Common myeloid progenitor, CD34-positive (primary cell): ENCODE measurements around the gene SLC12A1.

Source experiments
- CTCF ChIA-PET: fragments of 350-600 bp; sonication (Branson Sonifier 250); formaldehyde crosslinking; loops from one replicate; lab custom pipeline; 2021; ENCODE audit warnings: antibody characterized with exemption; lab: Charles Lee
- POLR2A ChIA-PET: fragments of 350-600 bp; sonication (Branson Sonifier 250); formaldehyde crosslinking; loops from one replicate; lab custom pipeline; 2021; ENCODE audit warnings: antibody characterized with exemption; lab: Charles Lee
- DNase-seq, 3 donors: peaks; one replicate each; pipeline versions ENCODE4 v3.0.0 to v3.0.0-alpha.2; 2013
- H3K27ac ChIP-seq, 2 experiments: 1 replicate in 1 of 2; 2 replicates in 1 of 2; pipeline ENCODE4 v1.7.0; 2013; ENCODE audit warnings: inconsistent platforms in 2 of 2, low read length in 2 of 2, mild to moderate bottlenecking in 2 of 2, low read depth in 1 of 2, moderate library complexity in 1 of 2; ENCODE audit not compliant: severe bottlenecking in 2 of 2, insufficient read depth in 1 of 2, poor library complexity in 1 of 2
- H3K27me3 ChIP-seq, 5 experiments: replicated peaks in 2 of 5; 1 replicate in 3 of 5; 2 replicates in 2 of 5; pipeline versions ENCODE4 v1.6.1 to v1.7.0; 2013; ENCODE audit warnings: low read length in 4 of 5, mild to moderate bottlenecking in 2 of 5, moderate library complexity in 2 of 5, inconsistent platforms in 1 of 5; ENCODE audit not compliant: insufficient read depth in 5 of 5, control insufficient read depth in 4 of 5
- H3K36me3 ChIP-seq, 4 experiments: 1 replicate in 2 of 4; 2 replicates in 2 of 4; pipeline versions ENCODE4 v1.6.1 to v1.7.0; 2013; ENCODE audit warnings: low read length in 3 of 4, control low read depth in 1 of 4, mild to moderate bottlenecking in 1 of 4; ENCODE audit not compliant: control insufficient read depth in 4 of 4, insufficient read depth in 4 of 4
- H3K4me1 ChIP-seq, 4 experiments: 1 replicate in 3 of 4; 2 replicates in 1 of 4; pipeline versions ENCODE4 v1.6.1 to v1.7.1; 2013; ENCODE audit warnings: low read length in 3 of 4, mild to moderate bottlenecking in 3 of 4, control low read depth in 1 of 4, inconsistent platforms in 1 of 4, moderate library complexity in 1 of 4; ENCODE audit not compliant: control insufficient read depth in 4 of 4, insufficient read depth in 4 of 4; ENCODE audit errors: control extremely low read depth in 1 of 4
- H3K4me3 ChIP-seq, 7 experiments: 1 replicate in 4 of 7; 2 replicates in 3 of 7; pipeline versions ENCODE4 v1.5.1 to v1.7.0; 2013; ENCODE audit warnings: mild to moderate bottlenecking in 7 of 7, low read length in 6 of 7, moderate library complexity in 6 of 7, inconsistent platforms in 2 of 7, low read depth in 2 of 7, control low read depth in 1 of 7; ENCODE audit not compliant: insufficient read depth in 4 of 7, control insufficient read depth in 1 of 7; ENCODE audit errors: extremely low read depth in 1 of 7
- H3K9me3 ChIP-seq, 5 experiments: 1 replicate in 4 of 5; 2 replicates in 1 of 5; pipeline versions ENCODE4 v1.6.1 to v1.7.1; 2013; ENCODE audit warnings: low read length in 4 of 5, mild to moderate bottlenecking in 2 of 5, inconsistent platforms in 1 of 5, low read depth in 1 of 5, moderate library complexity in 1 of 5; ENCODE audit not compliant: control insufficient read depth in 4 of 5, insufficient read depth in 2 of 5; ENCODE audit errors: control extremely low read depth in 1 of 5
- WGBS: methylation state at CpG from one replicate; pipeline ENCODE4 v1.1.5; 2013; ENCODE audit not compliant: insufficient coverage; 5-methylcytosine and 5-hydroxymethylcytosine counted together

The SLC12A1 gene

DNA sequence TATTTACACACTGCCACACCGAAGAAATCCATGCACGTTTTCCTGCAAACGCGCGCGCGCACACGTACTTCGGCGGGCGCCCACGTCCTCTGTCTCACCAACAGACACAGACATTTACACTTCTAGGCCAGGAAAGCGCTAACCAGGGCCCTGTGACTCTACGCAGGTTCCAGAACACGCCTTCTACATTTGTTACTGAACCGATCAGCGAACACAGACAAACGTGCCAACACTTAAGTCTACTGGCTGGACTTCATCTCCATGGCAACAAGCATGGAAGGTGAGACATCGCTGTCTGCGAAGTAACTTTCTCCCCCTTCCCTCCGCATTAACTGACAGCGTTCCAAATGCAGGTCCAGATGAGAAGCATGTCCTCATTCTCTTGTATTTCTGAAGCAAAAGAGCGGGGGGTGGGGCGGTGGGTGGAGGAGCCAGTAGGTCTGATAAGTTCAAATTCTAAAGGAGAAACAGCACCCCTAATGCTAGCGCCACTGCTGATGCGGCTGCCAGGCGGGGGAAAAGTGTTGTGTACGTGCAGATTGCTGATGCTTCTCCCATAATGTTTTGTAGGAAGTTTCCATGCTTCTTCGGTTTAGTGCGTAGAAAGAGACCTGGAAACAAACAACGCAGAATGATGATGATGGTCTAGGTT is 14.4 kb upstream of the SLC12A1 start, which contains the start of gene CTXN2:
Gene CTXN2 (plus strand): TSS at position 92 of the 652 bp plus-strand sequence. CDS start 9,636 bp downstream, outside the sequence.
- peaks cover 0 to 8% (median 4%) of the 10 kb centered on the region in 4 experiments for H3K4me1 ChIP-seq
- peak within 1 kb of the TSS in 2 of 7 experiments; percentile 8 to 40 for H3K4me3 ChIP-seq
- POLR2A ChIA-PET, result no interaction called here
- peaks cover 0 to 6% (median 2%) of the 10 kb centered on the region in 5 experiments for H3K9me3 ChIP-seq
- H3K27ac ChIP-seq, result no peak within 1 kb of the TSS
- DNase-seq, result peak in 2 of 3 donors; percentile 3 to 6
- H3K27me3 ChIP-seq, result peaks cover 8 to 35% (median 19%) of the 10 kb centered on the region in 5 experiments
- no peaks in the 10 kb centered on the region for H3K36me3 ChIP-seq
- CTCF ChIA-PET, result no interaction called here
- WGBS, result 10% methylated on average over 28 of the region's 31 CpGs

DNA sequence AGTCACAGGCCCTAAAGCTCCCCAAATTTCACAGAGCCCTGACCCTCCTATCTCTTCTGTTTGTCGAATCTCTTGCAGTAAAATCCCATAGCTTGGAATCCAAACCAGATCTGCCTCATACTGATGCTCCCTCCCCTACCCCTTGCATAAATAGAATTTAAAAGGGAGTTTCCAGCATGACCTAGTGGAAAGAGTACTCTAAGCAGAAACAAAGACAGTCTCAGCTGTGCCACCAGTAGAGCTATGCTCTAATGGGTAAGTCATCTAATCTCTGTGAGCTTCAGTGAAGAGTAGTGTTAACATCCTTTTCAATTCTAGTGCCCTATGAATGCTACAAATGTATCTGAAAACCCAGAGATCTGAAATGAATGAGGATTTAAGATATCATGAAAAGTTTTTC is 4.0 kb upstream of the SLC12A1 start:
- Histone ChIP-seq H3K27ac (no peak overlapping the region), H3K4me3 (no peak overlapping the region), H3K36me3 (no peaks in the 10 kb centered on the region), H3K4me1 (no peaks in the 10 kb centered on the region), H3K9me3 (no peaks in the 10 kb centered on the region), H3K27me3 (peaks cover 0 to 9% (median 6%) of the 10 kb centered on the region in 5 experiments)
- CTCF ChIA-PET, result no interaction called here
- no peak for DNase-seq
- POLR2A ChIA-PET, result no interaction called here
- WGBS, result 75% methylated on average over 1 of the region's 1 CpG

DNA sequence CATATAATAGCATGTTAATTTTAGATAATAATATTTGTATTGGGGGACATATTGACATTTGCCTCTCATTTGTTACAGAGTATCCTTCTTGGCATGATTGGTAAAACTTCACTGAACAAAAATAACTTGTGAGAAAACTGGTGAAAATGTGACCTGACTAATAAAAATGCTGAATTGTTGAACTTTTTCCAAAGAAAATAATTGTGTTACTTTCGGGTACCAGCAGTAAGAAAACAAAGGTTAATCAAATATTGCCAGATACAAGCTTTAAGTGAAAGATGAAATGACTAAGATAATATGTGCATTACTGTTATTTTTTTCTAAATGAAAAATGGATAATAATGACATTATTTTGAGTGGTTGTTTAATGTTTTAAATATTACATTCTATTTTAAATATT is 15.2 kb downstream of the SLC12A1 start:
- DNase-seq, result no peak
- H3K4me3 ChIP-seq, result no peak overlapping the region
- CTCF ChIA-PET, result interaction anchor here (1.2 kb wide), 1 partner anchor 30 kb away, joined by 3 read pairs; no protein-coding TSS in a partner anchor
- no peaks in the 10 kb centered on the region for H3K36me3 ChIP-seq
- no CpG with 5 or more reads among the region's 1 CpG for whole genome bisulfite sequencing
- no peaks in the 10 kb centered on the region for H3K4me1 ChIP-seq
- H3K9me3 ChIP-seq, result no peaks in the 10 kb centered on the region
- no peak overlapping the region for H3K27ac ChIP-seq
- peaks cover 0 to 13% (median 2%) of the 10 kb centered on the region in 5 experiments for H3K27me3 ChIP-seq
- POLR2A ChIA-PET, result no interaction called here

DNA sequence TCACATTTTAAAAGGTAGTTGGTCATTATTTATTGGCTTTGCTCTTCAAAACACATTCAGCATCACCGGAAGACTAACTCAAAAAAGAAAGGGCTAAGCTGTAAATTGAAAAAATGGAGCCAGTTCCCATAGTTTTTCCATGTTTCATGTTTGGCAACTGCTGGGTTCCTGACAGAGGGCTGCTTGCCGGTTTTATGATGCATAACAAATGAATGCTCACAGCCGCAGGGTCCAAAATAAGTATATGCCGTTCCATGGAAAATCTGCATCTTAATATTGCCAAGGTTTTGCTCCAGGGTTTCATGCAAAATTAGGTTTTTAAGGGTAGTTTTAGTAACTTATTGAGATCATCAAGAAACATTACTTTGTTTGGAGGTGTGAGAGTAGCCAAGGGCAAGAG is 15.8 kb downstream of the SLC12A1 start:
- Histone ChIP-seq H3K4me3 (no peak overlapping the region), H3K9me3 (no peaks in the 10 kb centered on the region), H3K36me3 (no peaks in the 10 kb centered on the region), H3K27ac (no peak overlapping the region), H3K4me1 (no peaks in the 10 kb centered on the region), H3K27me3 (peaks cover 0 to 13% (median 2%) of the 10 kb centered on the region in 5 experiments)
- 94% methylated on average over 4 of the region's 4 CpGs for WGBS
- no peak for DNase-seq
- POLR2A ChIA-PET, result no interaction called here
- CTCF ChIA-PET, result no interaction called here

- H3K27ac ChIP-seq, result no peak overlapping the region
- no peaks in the 10 kb centered on the region for H3K9me3 ChIP-seq
- POLR2A ChIA-PET, result no interaction called here
- H3K36me3 ChIP-seq, result no peaks in the 10 kb centered on the region
- peaks cover 0 to 13% (median 2%) of the 10 kb centered on the region in 5 experiments for H3K27me3 ChIP-seq
- H3K4me1 ChIP-seq, result no peaks in the 10 kb centered on the region
- CTCF ChIA-PET, result no interaction called here
- H3K4me3 ChIP-seq, result no peak overlapping the region
- DNase-seq, result no peak
- no CpG with 5 or more reads among the region's 1 CpG for WGBS
Observed at GRCh38 chr15:48222627-48223026, 16.5 kb downstream of the SLC12A1 start.

DNA sequence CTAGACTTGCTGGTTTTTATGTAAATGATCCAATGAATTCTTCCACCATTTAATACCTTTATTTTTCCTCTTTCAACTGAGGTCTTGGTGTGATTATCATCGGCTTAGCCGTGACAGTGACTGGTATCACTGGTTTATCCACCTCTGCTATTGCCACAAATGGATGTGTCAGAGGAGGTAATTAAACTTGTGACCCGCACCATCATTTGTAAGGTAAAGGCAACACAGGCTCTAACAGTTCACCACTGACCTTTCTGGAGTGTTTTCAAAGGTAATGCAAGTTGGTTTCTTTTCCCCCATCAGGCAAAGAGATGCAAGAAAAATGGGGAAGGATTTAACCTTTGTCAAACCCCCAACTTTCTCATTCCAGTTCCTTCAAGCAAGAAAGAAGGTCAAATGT is 19.7 kb downstream of the SLC12A1 start:
- Histone ChIP-seq H3K27ac (no peak overlapping the region), H3K4me3 (no peak overlapping the region), H3K4me1 (no peaks in the 10 kb centered on the region), H3K36me3 (no peaks in the 10 kb centered on the region), H3K9me3 (no peaks in the 10 kb centered on the region), H3K27me3 (peaks cover 0 to 13% (median 2%) of the 10 kb centered on the region in 5 experiments)
- DNase-seq, result no peak
- ChIA-PET POLR2A (no interaction called here), CTCF (no interaction called here)
- WGBS, result 100% methylated on average over 2 of the region's 3 CpGs

GRCh38 chr15:48230498-48230897 is 24.4 kb downstream of the SLC12A1 start:
- CTCF ChIA-PET, result no interaction called here
- Histone ChIP-seq H3K4me1 (no peaks in the 10 kb centered on the region), H3K4me3 (no peak overlapping the region), H3K36me3 (no peaks in the 10 kb centered on the region), H3K9me3 (no peaks in the 10 kb centered on the region), H3K27ac (no peak overlapping the region), H3K27me3 (peaks cover 0 to 5% (median 0%) of the 10 kb centered on the region in 5 experiments)
- POLR2A ChIA-PET, result no interaction called here
- 100% methylated on average over 4 of the region's 5 CpGs for WGBS
- no peak for DNase-seq
